GM12878 (cell line): ENCODE results near the gene RPGRIP1L. TPM values are rescaled to one million over a fixed set of nuclear protein-coding genes. Genes with fewer than 3 reads are reported as not detected.

Experiments
- ATAC-seq: fragments of 200-7000 bp; cut with Tn5 transposase; 3 replicates; pipeline ENCODE4 v1.9.1; 2020; ENCODE audit warnings: mild to moderate bottlenecking, moderate library complexity
- BruUV-seq: library from RNA; stranded (reverse); fragments of 400-500 nt; replicated peaks from 2 replicates; lab custom pipeline; 2021; lab: Mats Ljungman, UMichigan
- CTCF ChIA-PET: fragments of 300-600 bp; sonication (Branson Sonifier 250); formaldehyde crosslinking; extraction: SDS; loops from one replicate; lab custom pipeline; 2021; ENCODE audit warnings: inconsistent platforms; lab: Yijun Ruan, JAX
- POLR2A ChIA-PET: fragments of 350-600 bp; formaldehyde crosslinking; extraction: SDS; loops from one replicate; lab custom pipeline; 2021; ENCODE audit warnings: inconsistent platforms; lab: Charles Lee
- RAD21 ChIA-PET: fragments of 300-600 bp; sonication (Branson Sonifier 250); formaldehyde crosslinking; loops from one replicate; lab custom pipeline; 2023; ENCODE audit warnings: antibody characterized with exemption; ENCODE audit not compliant: unreplicated experiment; lab: Charles Lee
- SMC1A ChIA-PET: fragments of 300-600 bp; sonication (Branson Sonifier 250); formaldehyde crosslinking; loops from one replicate; lab custom pipeline; 2023; ENCODE audit not compliant: unreplicated experiment, uncharacterized antibody; lab: Charles Lee
- DNase-seq: peaks from one replicate; pipeline ENCODE4 v3.0.0-alpha.2; 2011; ENCODE audit warnings: low read depth, low spot score
- FAIRE-seq: peaks from 3 replicates; lab custom pipeline; 2011; peaks lifted over from hg19 to GRCh38; lab: Jason Lieb, UNC
- H2AFZ ChIP-seq: 2 replicates; pipeline ENCODE4 v1.6.0; 2011; ENCODE audit warnings: low read depth, low read length, control low read depth; ENCODE audit not compliant: control insufficient read depth
- H3K27ac ChIP-seq: 2 replicates; pipeline ENCODE4 v1.5.1; 2011; ENCODE audit warnings: control low read depth; ENCODE audit not compliant: control insufficient read depth, insufficient read depth
- H3K27me3 ChIP-seq, 2 experiments: replicated peaks in 1 of 2; 2 replicates each; pipeline versions ENCODE4 v1.6.0 to v1.6.1; 2011; ENCODE audit warnings: low read length in 1 of 2; ENCODE audit not compliant: control insufficient read depth in 2 of 2, insufficient read depth in 2 of 2
- H3K36me3 ChIP-seq, 2 experiments: 2 replicates each; pipeline ENCODE4 v1.5.1; 2011; ENCODE audit warnings: low read length in 1 of 2; ENCODE audit not compliant: control insufficient read depth in 2 of 2, insufficient read depth in 2 of 2
- H3K4me1 ChIP-seq: 2 replicates; pipeline ENCODE4 v1.6.1; 2011; ENCODE audit warnings: mild to moderate bottlenecking, low read length, moderate library complexity, mixed read lengths; ENCODE audit not compliant: control insufficient read depth, insufficient read depth
- H3K4me2 ChIP-seq: 2 replicates; pipeline ENCODE4 v1.6.0; 2011; ENCODE audit warnings: control low read depth; ENCODE audit not compliant: control insufficient read depth, insufficient read depth
- H3K4me3 ChIP-seq: fragments of 200-600 bp; sonication (generic); 2 replicates; pipeline ENCODE4 v1.5.1; 2016
- H3K79me2 ChIP-seq: 2 replicates; pipeline ENCODE4 v1.6.0; 2011; ENCODE audit warnings: low read length; ENCODE audit not compliant: control insufficient read depth, insufficient read depth
- H3K9ac ChIP-seq: 2 replicates; pipeline ENCODE4 v1.8.0; 2011; ENCODE audit warnings: low read length, control low read depth, mixed read lengths; ENCODE audit not compliant: control insufficient read depth, insufficient read depth
- H3K9me3 ChIP-seq: replicated peaks from 3 replicates; pipeline ENCODE4 v1.5.1; 2011; ENCODE audit warnings: mild to moderate bottlenecking, low read length; ENCODE audit not compliant: control insufficient read depth, insufficient read depth
- H4K20me1 ChIP-seq: 2 replicates; pipeline ENCODE4 v1.6.0; 2011; ENCODE audit not compliant: control insufficient read depth, insufficient read depth
- CEBPB ChIP-seq, 2 experiments: fragments of 150-350 bp in 1 of 2; IDR thresholded peaks; 2 replicates each; pipeline ENCODE4 v1.6.1; 2012 to 2014; ENCODE audit warnings: low read depth in 2 of 2, low read length in 2 of 2, borderline replicate concordance in 1 of 2, inconsistent platforms in 1 of 2
- MEF2B ChIP-seq: fragments of 450-650 bp; IDR thresholded peaks from 2 replicates; pipeline ENCODE4 v1.6.1; 2018; ENCODE audit warnings: mild to moderate bottlenecking, moderate library complexity; ENCODE audit not compliant: partially characterized antibody, poor library complexity, severe bottlenecking
- SMARCA5 ChIP-seq: fragments of 450-650 bp; IDR thresholded peaks from 2 replicates; pipeline ENCODE4 v1.6.1; 2017; ENCODE audit warnings: mild to moderate bottlenecking
- WGBS: methylation state at CpG from one replicate; pipeline ENCODE4 v1.1.6; 2016; ENCODE audit warnings: low lambda C conversion rate; ENCODE audit not compliant: insufficient replicate concordance, insufficient coverage; ENCODE audit errors: missing lambda C conversion rate; 5-methylcytosine and 5-hydroxymethylcytosine counted together
- in situ Hi-C: fragments of 300-500 bp; cut with MboI; formaldehyde crosslinking; loops from 9 replicates; pipeline ENCODE4 v1.14.3; 2018; ENCODE audit warnings: mixed read lengths
- intact Hi-C: fragments of 100-400 bp; cut with micrococcal nuclease; formaldehyde crosslinking; loops from one replicate; pipeline ENCODE4 v1.14.2; 2022; ENCODE audit not compliant: unreplicated experiment
- polyA plus RNA-seq, 11 experiments: library from polyadenylated mRNA; depleted of rRNA in 4 of 11; unstranded in 6 of 11; stranded (reverse) in 5 of 11; fragments of >200 nt; fragmentation: Nextera tagmentation in 4 of 11; fragmentation: Illumina TruSeq in 1 of 11; extraction: Ambion mirVana in 4 of 11; extraction: Trizol in 1 of 11; gene quantifications; 1 replicate in 1 of 11; 2 replicates in 10 of 11; pipeline versions ENCODE4 v1.2.1 to v1.2.3, GENCODE V29; 2011 to 2016; ENCODE audit warnings: inconsistent platforms in 2 of 11, missing spikeins in 2 of 11, low read depth in 1 of 11
- total RNA-seq, 4 experiments: library from RNA; depleted of rRNA in 3 of 4; stranded (reverse); fragments of >200 nt in 3 of 4; fragmentation: Illumina TruSeq in 1 of 4; extraction: Trizol in 1 of 4; gene quantifications; 2 replicates each; pipeline versions ENCODE4 v1.2.1 to v1.2.3, GENCODE V29; 2013 to 2021
- TF ChIP-seq, protein P1 (sequence below), 3 experiments: IDR thresholded peaks in 2 of 3; conservative IDR thresholded peaks in 1 of 3; 2 replicates each; pipeline ENCODE4 v1.5.1; 2011; ENCODE audit warnings: low read depth in 3 of 3, low read length in 3 of 3, mild to moderate bottlenecking in 3 of 3, control low read depth in 2 of 3, moderate library complexity in 2 of 3, inconsistent platforms in 1 of 3, mixed read lengths in 1 of 3; ENCODE audit not compliant: control insufficient read depth in 2 of 3, insufficient read depth in 1 of 3; ENCODE audit errors: extremely low read depth in 1 of 3

The RPGRIP1L gene
- total and polyA plus RNA-seq, 10 of the 15 experiments (the other 5 are each of a cell fraction or from before 2014, with no cell fraction given), result 3.5 to 9.6 (median 4.4) TPM

DNA sequence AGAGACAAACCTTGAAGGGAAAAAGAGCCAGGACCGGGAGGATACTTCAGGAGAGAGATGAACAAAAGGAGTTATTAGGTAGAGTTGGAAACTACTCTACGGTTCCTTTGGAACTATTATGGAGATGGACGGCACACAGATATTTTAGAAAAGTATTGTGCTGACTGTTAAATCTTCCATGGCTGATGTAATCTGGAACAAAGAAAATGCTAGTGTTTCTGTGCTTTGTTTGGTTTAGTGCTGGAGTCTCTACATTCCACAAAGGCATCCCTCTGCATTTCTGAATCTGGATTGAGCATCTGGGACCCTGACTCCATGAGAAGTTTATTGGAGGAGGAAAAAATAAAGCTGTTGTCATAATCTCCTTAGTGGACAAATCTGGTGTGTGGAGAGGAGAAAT is 57.2 kb downstream of the RPGRIP1L start (continued):
- TF ChIP-seq, protein P1, sequence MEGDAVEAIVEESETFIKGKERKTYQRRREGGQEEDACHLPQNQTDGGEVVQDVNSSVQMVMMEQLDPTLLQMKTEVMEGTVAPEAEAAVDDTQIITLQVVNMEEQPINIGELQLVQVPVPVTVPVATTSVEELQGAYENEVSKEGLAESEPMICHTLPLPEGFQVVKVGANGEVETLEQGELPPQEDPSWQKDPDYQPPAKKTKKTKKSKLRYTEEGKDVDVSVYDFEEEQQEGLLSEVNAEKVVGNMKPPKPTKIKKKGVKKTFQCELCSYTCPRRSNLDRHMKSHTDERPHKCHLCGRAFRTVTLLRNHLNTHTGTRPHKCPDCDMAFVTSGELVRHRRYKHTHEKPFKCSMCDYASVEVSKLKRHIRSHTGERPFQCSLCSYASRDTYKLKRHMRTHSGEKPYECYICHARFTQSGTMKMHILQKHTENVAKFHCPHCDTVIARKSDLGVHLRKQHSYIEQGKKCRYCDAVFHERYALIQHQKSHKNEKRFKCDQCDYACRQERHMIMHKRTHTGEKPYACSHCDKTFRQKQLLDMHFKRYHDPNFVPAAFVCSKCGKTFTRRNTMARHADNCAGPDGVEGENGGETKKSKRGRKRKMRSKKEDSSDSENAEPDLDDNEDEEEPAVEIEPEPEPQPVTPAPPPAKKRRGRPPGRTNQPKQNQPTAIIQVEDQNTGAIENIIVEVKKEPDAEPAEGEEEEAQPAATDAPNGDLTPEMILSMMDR (IDR thresholded peaks at IDR 0.05 in 2 of 3, conservative IDR thresholded peaks at IDR 0.05 in 1 of 3; ENCODE audit: control insufficient read depth in 2 of 3, extremely low read depth in 1 of 3, insufficient read depth in 1 of 3, low read depth in 3 of 3, low read length in 3 of 3), result no peak
- TF ChIP-seq SMARCA5, result no peak

DNA sequence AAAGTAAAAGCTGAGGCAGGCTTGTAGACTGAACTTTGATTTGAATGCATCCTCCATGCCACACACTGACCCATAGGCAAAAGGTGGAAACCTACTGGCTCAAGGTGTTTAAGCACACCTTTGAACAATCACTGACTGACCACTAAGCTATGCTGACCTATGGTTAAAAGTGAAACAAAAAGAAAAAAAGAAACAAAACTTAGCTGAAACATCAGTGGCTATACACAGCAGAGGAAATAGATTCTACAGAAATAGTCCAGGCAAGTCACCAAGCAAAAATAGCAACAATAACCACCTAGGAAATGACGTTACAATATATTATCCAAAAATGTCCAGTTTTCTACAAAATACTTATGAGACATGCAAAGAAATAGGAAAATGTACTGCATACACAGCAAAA is 60.2 kb downstream of the RPGRIP1L start:
- no peak overlapping the region for H3K27ac ChIP-seq
- H3K79me2 ChIP-seq, result no peaks in the 10 kb centered on the region
- no peak for FAIRE-seq
- H3K4me3 ChIP-seq, result no peak overlapping the region
- no peaks in the 10 kb centered on the region; a peak in 1 of 4 replicates for H3K36me3 ChIP-seq
- H2AFZ ChIP-seq, result no peak overlapping the region
- WGBS, result 0% methylated on average over 1 of the region's 1 CpG
- ChIA-PET SMC1A (interaction anchor here (0.9 to 1.5 kb wide), 3 partner anchors 13 to 94 kb away, joined by 3 read pairs; no protein-coding TSS in a partner anchor), CTCF (no interaction called here), POLR2A (no interaction called here), RAD21 (interaction anchor here (1.4 kb wide), 1 partner anchor 60 kb away, joined by 3 read pairs; the partner anchor contains the start of genes FTO and RPGRIP1L)
- no peak overlapping the region for H3K9ac ChIP-seq
- H3K9me3 ChIP-seq, result peaks cover 2% of the 10 kb centered on the region; the same call in 1 of the 3 replicates
- H3K27me3 ChIP-seq, result no peaks in the 10 kb centered on the region
- in situ Hi-C loops (no loop called here), intact Hi-C loops (no loop called here)
- ATAC-seq, result peak; percentile 88
- H4K20me1 ChIP-seq, result no peaks in the 10 kb centered on the region
- BruUV-seq, result no TSS peak
- no peak overlapping the region for H3K4me2 ChIP-seq
- TF ChIP-seq MEF2B (peak; percentile 18), CEBPB (IDR thresholded peaks at IDR 0.05; ENCODE audit: borderline replicate concordance in 1 of 2, low read depth in 2 of 2, low read length in 2 of 2) (no peak)
- TF ChIP-seq, all 136 proteins: peak for 1
- no peak for DNase-seq
- H3K4me1 ChIP-seq, result no peaks in the 10 kb centered on the region
